Measurements from ENCODE around the gene BCL10. TPM values are rescaled to one million over a fixed set of nuclear protein-coding genes. Genes with fewer than 3 reads are reported as not detected.

BCL10 gene
- total and polyA plus RNA-seq, 2 of the 4 experiments (the other 2 are of a cell fraction), result 15.3 to 30.5 TPM

DNA sequence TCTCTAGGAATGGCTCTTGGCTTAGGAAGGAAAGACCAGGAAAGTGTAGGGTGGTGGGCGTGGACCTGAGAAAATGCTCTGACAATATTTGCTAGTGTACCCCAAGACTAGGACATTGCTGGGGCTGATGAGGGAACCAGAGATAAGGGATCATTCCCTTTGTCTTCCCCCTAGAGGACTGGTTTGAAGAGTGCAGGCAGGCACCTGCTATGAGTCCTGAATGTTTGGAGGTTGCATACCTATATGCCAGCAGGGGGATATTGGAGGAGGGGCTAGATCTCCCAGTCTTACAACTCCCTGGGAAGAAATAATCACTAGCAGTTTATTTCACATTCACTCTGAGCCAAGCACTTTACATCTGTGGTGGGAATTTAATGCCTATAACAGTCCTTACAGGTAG is 6.0 kb upstream of the BCL10 start:
- no peaks in the 10 kb centered on the region for H3K36me3 ChIP-seq (ENCODE audit: control insufficient read depth, insufficient read depth, low read length)
- H2BK5ac ChIP-seq (ENCODE audit: low read depth, low read length, poor library complexity, severe bottlenecking), result no peak overlapping the region
- H3K9ac ChIP-seq (ENCODE audit: low read depth, low read length), result no peak overlapping the region
- intact Hi-C loops (cut with micrococcal nuclease), result no loop called here
- H2AK5ac ChIP-seq (ENCODE audit: low read depth, low read length), result no peak overlapping the region
- peak overlapping the region; percentile 8; the same call in 1 of the 2 replicates for H3K4ac ChIP-seq (ENCODE audit: low read depth, low read length)
- H2BK120ac ChIP-seq (ENCODE audit: low read depth, low read length), result no peak overlapping the region
- no peak overlapping the region for H4K8ac ChIP-seq (ENCODE audit: low read depth in 2 of 2, low read length in 2 of 2)
- H2AFZ ChIP-seq (replicated peaks; ENCODE audit: low read length, poor library complexity), result no peak overlapping the region
- WGBS, 2 experiments (ENCODE audit: extremely low coverage in 2 of 2, insufficient read length in 1 of 2), result 100% methylated on average over 1 of the region's 1 CpG; no CpG with 5 or more reads in 1 of the 2 experiments
- in situ Hi-C loops (cut with MboI; ENCODE audit: low sequenced_read_pairs), result no loop called here
- H3K4me3 ChIP-seq (ENCODE audit: insufficient read depth, low read depth, low read length), result no peak overlapping the region
- peaks cover 0 to 8% of the 10 kb centered on the region in 2 experiments; a peak in 2 of 4 replicates for H3K79me1 ChIP-seq (ENCODE audit: low read depth in 1 of 2, low read length in 2 of 2)
- H4K91ac ChIP-seq (ENCODE audit: insufficient read depth, low read depth, low read length), result no peak overlapping the region
- no peak overlapping the region for H2AK9ac ChIP-seq (replicated peaks; ENCODE audit: low read depth, low read length, poor library complexity)
- no TSS peak for BruUV-seq (replicated peaks)
- H3K14ac ChIP-seq (replicated peaks; ENCODE audit: low read depth, low read length), result no peak overlapping the region
- dilution Hi-C loops (cut with HindIII; ENCODE audit: low sequenced_read_pairs, unreplicated experiment), result no loop called here
- H4K5ac ChIP-seq (ENCODE audit: low read depth, low read length), result no peak overlapping the region
- no peak overlapping the region for H2BK20ac ChIP-seq (ENCODE audit: low read depth, low read length)
- no peak overlapping the region for H3K18ac ChIP-seq (ENCODE audit: low read depth, low read length)
- TF ChIP-seq, protein P1, sequence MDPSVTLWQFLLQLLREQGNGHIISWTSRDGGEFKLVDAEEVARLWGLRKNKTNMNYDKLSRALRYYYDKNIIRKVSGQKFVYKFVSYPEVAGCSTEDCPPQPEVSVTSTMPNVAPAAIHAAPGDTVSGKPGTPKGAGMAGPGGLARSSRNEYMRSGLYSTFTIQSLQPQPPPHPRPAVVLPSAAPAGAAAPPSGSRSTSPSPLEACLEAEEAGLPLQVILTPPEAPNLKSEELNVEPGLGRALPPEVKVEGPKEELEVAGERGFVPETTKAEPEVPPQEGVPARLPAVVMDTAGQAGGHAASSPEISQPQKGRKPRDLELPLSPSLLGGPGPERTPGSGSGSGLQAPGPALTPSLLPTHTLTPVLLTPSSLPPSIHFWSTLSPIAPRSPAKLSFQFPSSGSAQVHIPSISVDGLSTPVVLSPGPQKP (IDR thresholded peaks at IDR 0.05; ENCODE audit: borderline replicate concordance, low read depth, low read length), result no peak
- H3K27me3 ChIP-seq (ENCODE audit: control insufficient read depth, insufficient read depth, low read length), result no peaks in the 10 kb centered on the region
- H3K23ac ChIP-seq (ENCODE audit: low read depth, low read length), result no peak overlapping the region
- peaks cover 6% of the 10 kb centered on the region for H3K4me1 ChIP-seq (ENCODE audit: control insufficient read depth, insufficient read depth, low read length)
- peaks cover 8% of the 10 kb centered on the region for H3K9me1 ChIP-seq (ENCODE audit: insufficient read depth, low read length)
- H3K4me2 ChIP-seq (ENCODE audit: low read depth, low read length), result no peak overlapping the region
- CTCF ChIA-PET, result no interaction called here
- no peak for ATAC-seq (ENCODE audit: low read depth)
- H2BK15ac ChIP-seq (ENCODE audit: low read depth, low read length), result no peak overlapping the region
- no peaks in the 10 kb centered on the region for H4K20me1 ChIP-seq (ENCODE audit: insufficient read depth, low read length)
- no peak for DNase-seq
- no peaks in the 10 kb centered on the region for H3K9me3 ChIP-seq (ENCODE audit: control insufficient read depth, insufficient read depth, low read length)
- POLR2A ChIA-PET (ENCODE audit: unreplicated experiment), result no interaction called here
- no peak overlapping the region for H3K27ac ChIP-seq (ENCODE audit: insufficient read depth, low read length)
- no peak overlapping the region for H3K56ac ChIP-seq (ENCODE audit: extremely low read depth, insufficient read depth, low read length)

Data from IMR-90 (cell line).